IPS-NIHi7 (cell line): ENCODE measurements around the gene TCTN3.
"Not testable (repeated sequence)": the region's sequence is repeated elsewhere in the genome, so short reads cannot be mapped to it uniquely, and the experiment has no call there.

Experiments
- DNase-seq: peaks from one replicate; pipeline ENCODE4 v3.0.0; 2012; ENCODE audit warnings: mixed read lengths; ENCODE audit errors: extremely low spot score

TCTN3 gene

DNA sequence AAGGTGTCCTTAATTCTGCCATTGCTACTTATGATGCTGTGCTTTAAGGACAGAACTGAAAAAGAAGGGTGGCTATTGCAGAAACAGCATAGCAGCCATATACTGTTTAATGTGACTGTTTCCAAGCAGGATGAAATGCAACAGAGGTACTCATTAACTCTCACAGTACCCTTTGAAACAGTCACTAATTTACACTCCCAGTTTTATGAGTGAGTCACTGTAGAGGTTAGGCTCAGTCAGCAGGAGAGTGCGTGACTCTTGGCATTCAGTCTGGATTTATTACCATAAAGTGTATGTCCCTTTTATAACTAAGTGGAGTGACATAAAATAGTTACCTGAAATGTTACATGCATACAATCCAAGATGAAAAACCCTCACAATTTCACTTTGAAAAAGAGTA, 64.9 kb downstream of the TCTN3 start:
- DNase-seq, result no peak

GRCh38 chr10:95626500-95626899, 67.2 kb downstream of the TCTN3 start:
- DNase-seq, result no peak

- DNase-seq, result not testable (repeated sequence)
Observed at GRCh38 chr10:95620415-95620814, 73.3 kb downstream of the TCTN3 start.

GRCh38 chr10:95618101-95618500, 75.6 kb downstream of the TCTN3 start:
- no peak for DNase-seq

DNA sequence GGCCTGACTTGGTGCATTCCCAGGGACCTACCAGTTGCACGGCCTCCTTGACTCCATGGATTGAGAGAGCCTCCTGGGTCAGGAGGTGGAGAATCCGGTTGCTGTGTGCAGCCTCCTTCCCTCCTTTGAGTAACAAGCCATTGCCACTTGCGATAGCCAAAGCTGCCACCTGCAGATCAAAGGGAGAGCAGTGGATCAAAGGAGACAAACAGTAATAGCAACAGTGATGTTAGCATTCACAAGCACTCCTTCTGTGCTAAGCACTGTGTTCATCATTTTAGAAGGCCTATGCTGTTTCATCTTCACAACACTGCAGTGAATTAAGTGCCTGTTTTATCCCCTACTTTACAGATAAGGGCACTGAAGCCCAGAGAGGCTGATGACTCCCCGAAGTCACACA, 77.3 kb downstream of the TCTN3 start:
- no peak for DNase-seq
